Astrocyte (in vitro differentiated cells and primary cell): ENCODE measurements around the gene DPPA2. TPM values are rescaled to one million over a fixed set of nuclear protein-coding genes. Genes with fewer than 3 reads are reported as not detected.

ENCODE experiments used
- DNase-seq: peaks from one replicate; pipeline ENCODE4 v3.0.0-alpha.2; 2010; ENCODE audit warnings: low read depth
- FAIRE-seq: peaks from 2 replicates; lab custom pipeline; 2011; peaks lifted over from hg19 to GRCh38; lab: Jason Lieb, UNC
- H2AFZ ChIP-seq: 2 replicates; pipeline ENCODE4 v1.6.0; 2012; ENCODE audit warnings: low read depth, low read length, inconsistent platforms
- H3K27ac ChIP-seq: 2 replicates; pipeline ENCODE4 v1.5.1; 2011; ENCODE audit warnings: low read depth, low read length, inconsistent platforms
- H3K27me3 ChIP-seq: 2 replicates; pipeline ENCODE4 v1.6.0; 2011; ENCODE audit warnings: low read length, inconsistent platforms; ENCODE audit not compliant: insufficient read depth
- H3K36me3 ChIP-seq: 2 replicates; pipeline ENCODE4 v1.5.1; 2011; ENCODE audit warnings: low read length, inconsistent platforms; ENCODE audit not compliant: insufficient read depth
- H3K4me1 ChIP-seq: 2 replicates; pipeline ENCODE4 v1.5.1; 2011; ENCODE audit warnings: low read length, inconsistent platforms; ENCODE audit not compliant: insufficient read depth
- H3K4me2 ChIP-seq: 2 replicates; pipeline ENCODE4 v1.6.0; 2012; ENCODE audit warnings: low read length, inconsistent platforms
- H3K4me3 ChIP-seq: 2 replicates; pipeline ENCODE4 v1.5.1; 2011; ENCODE audit warnings: low read depth, mild to moderate bottlenecking, low read length, inconsistent platforms; ENCODE audit not compliant: insufficient read depth
- H3K79me2 ChIP-seq: 2 replicates; pipeline ENCODE4 v1.6.0; 2012; ENCODE audit warnings: mild to moderate bottlenecking, low read length, inconsistent platforms; ENCODE audit not compliant: insufficient read depth
- H3K9ac ChIP-seq: 2 replicates; pipeline ENCODE4 v1.6.0; 2012; ENCODE audit warnings: mild to moderate bottlenecking, low read length, inconsistent platforms
- H3K9me3 ChIP-seq: 2 replicates; pipeline ENCODE4 v1.5.1; 2012; ENCODE audit warnings: low read depth, mild to moderate bottlenecking, low read length, inconsistent platforms; ENCODE audit not compliant: insufficient read depth
- H4K20me1 ChIP-seq: 2 replicates; pipeline ENCODE4 v1.6.0; 2012; ENCODE audit warnings: low read length, inconsistent platforms; ENCODE audit not compliant: insufficient read depth
- H3K27ac Mint-ChIP-seq: one replicate; pipeline ENCODE4 v1.8.0; 2021; ENCODE audit warnings: mild to moderate bottlenecking, mixed read lengths; ENCODE audit not compliant: unreplicated experiment
- H3K27me3 Mint-ChIP-seq: one replicate; pipeline ENCODE4 v1.8.0; 2021; ENCODE audit warnings: low read depth, mixed read lengths; ENCODE audit not compliant: unreplicated experiment
- H3K36me3 Mint-ChIP-seq: one replicate; pipeline ENCODE4 v1.8.0; 2021; ENCODE audit warnings: low read depth, mixed read lengths; ENCODE audit not compliant: unreplicated experiment
- H3K4me1 Mint-ChIP-seq: one replicate; pipeline ENCODE4 v1.8.0; 2021; ENCODE audit warnings: low read depth, mixed read lengths; ENCODE audit not compliant: unreplicated experiment
- H3K4me3 Mint-ChIP-seq: one replicate; pipeline ENCODE4 v1.8.0; 2021; ENCODE audit warnings: mild to moderate bottlenecking, moderate library complexity, mixed read lengths; ENCODE audit not compliant: unreplicated experiment
- H3K9me3 Mint-ChIP-seq: one replicate; pipeline ENCODE4 v1.8.0; 2021; ENCODE audit warnings: mild to moderate bottlenecking, mixed read lengths; ENCODE audit not compliant: unreplicated experiment
- CTCF ChIP-seq: IDR thresholded peaks from 2 replicates; pipeline ENCODE4 v1.5.1; 2011; ENCODE audit warnings: low read depth, mild to moderate bottlenecking, inconsistent platforms, low read length, moderate library complexity; ENCODE audit not compliant: insufficient read depth
- EZH2 ChIP-seq: IDR thresholded peaks from 2 replicates; pipeline ENCODE4 v1.6.1; 2012; ENCODE audit warnings: mild to moderate bottlenecking, low read length, inconsistent platforms; ENCODE audit not compliant: insufficient read depth
- total RNA-seq: library from RNA; stranded (reverse); gene quantifications from 2 replicates; pipeline ENCODE4 v1.2.1, GENCODE V29; 2021

Gene DPPA2
- total RNA-seq, 1 donor from 2014 or later: 0.89 TPM

- Histone ChIP-seq H3K36me3 (no peaks in the 10 kb centered on the region), H3K4me3 (no peak overlapping the region), H2AFZ (peak overlapping the region; percentile 64), H3K4me1 (no peaks in the 10 kb centered on the region), H4K20me1 (no peaks in the 10 kb centered on the region), H3K27me3 (no peaks in the 10 kb centered on the region), H3K4me2 (peak overlapping the region; percentile 21), H3K9ac (no peak overlapping the region), H3K27ac (no peak overlapping the region), H3K9me3 (no peaks in the 10 kb centered on the region), H3K79me2 (no peaks in the 10 kb centered on the region)
- no peaks in the 10 kb centered on the region for H3K27me3 Mint-ChIP-seq
- peak overlapping the region; percentile 41 for H3K4me3 Mint-ChIP-seq
- FAIRE-seq: no peak
- no peak for DNase-seq
- TF ChIP-seq CTCF (no peak), EZH2 (no peak)
- H3K4me1 Mint-ChIP-seq: peaks cover 14% of the 10 kb centered on the region
- no peaks in the 10 kb centered on the region for H3K9me3 Mint-ChIP-seq
- H3K36me3 Mint-ChIP-seq: no peaks in the 10 kb centered on the region
- peak overlapping the region; percentile 2 for H3K27ac Mint-ChIP-seq
Measured at GRCh38 chr3:109355625-109356441, 39.5 kb upstream of the DPPA2 start.

- Histone ChIP-seq H2AFZ (no peak overlapping the region), H3K79me2 (no peaks in the 10 kb centered on the region), H3K4me1 (no peaks in the 10 kb centered on the region), H3K4me3 (no peak overlapping the region), H3K9ac (no peak overlapping the region), H3K27me3 (no peaks in the 10 kb centered on the region), H3K27ac (no peak overlapping the region), H4K20me1 (no peaks in the 10 kb centered on the region), H3K9me3 (no peaks in the 10 kb centered on the region), H3K36me3 (no peaks in the 10 kb centered on the region), H3K4me2 (no peak overlapping the region)
- H3K4me1 Mint-ChIP-seq: peaks cover 14% of the 10 kb centered on the region
- FAIRE-seq (no peak), DNase-seq (no peak)
- H3K9me3 Mint-ChIP-seq: no peaks in the 10 kb centered on the region
- no peak for TF ChIP-seq EZH2
- no peak for TF ChIP-seq CTCF
- no peaks in the 10 kb centered on the region for H3K27me3 Mint-ChIP-seq
- no peak overlapping the region for H3K4me3 Mint-ChIP-seq
- H3K27ac Mint-ChIP-seq: no peak overlapping the region
- no peaks in the 10 kb centered on the region for H3K36me3 Mint-ChIP-seq
Measured at GRCh38 chr3:109353057-109353456, 36.7 kb upstream of the DPPA2 start.

GRCh38 chr3:109351231-109351630 lies 34.9 kb upstream of the DPPA2 start:
- no peak for DNase-seq
- Histone ChIP-seq H3K79me2 (no peaks in the 10 kb centered on the region), H3K9ac (no peak overlapping the region), H3K36me3 (no peaks in the 10 kb centered on the region), H2AFZ (no peak overlapping the region), H3K4me1 (peaks cover 10% of the 10 kb centered on the region), H4K20me1 (no peaks in the 10 kb centered on the region), H3K27ac (no peak overlapping the region), H3K4me3 (no peak overlapping the region), H3K27me3 (no peaks in the 10 kb centered on the region), H3K9me3 (no peaks in the 10 kb centered on the region), H3K4me2 (no peak overlapping the region)
- TF ChIP-seq CTCF (no peak), EZH2 (no peak)
- Mint-ChIP-seq H3K4me1 (peaks cover 18% of the 10 kb centered on the region), H3K36me3 (no peaks in the 10 kb centered on the region), H3K9me3 (no peaks in the 10 kb centered on the region), H3K27ac (no peak overlapping the region), H3K27me3 (no peaks in the 10 kb centered on the region), H3K4me3 (no peak overlapping the region)
- FAIRE-seq: no peak
